SK-N-SH (cell line): ENCODE measurements around the gene HLA-DQA1.

Experiments
- NFIC ChIP-seq: IDR thresholded peaks from 2 replicates; pipeline ENCODE4 v1.4.0; 2012; ENCODE audit warnings: borderline replicate concordance
- YY1 ChIP-seq: IDR thresholded peaks from 2 replicates; pipeline ENCODE4 v1.4.0; 2012; ENCODE audit warnings: low read depth, mild to moderate bottlenecking
- TF ChIP-seq, protein P1 (sequence below): fragments of 200-600 bp; sonication (generic); IDR thresholded peaks from 2 replicates; pipeline ENCODE4 v1.6.1; 2017; ENCODE audit warnings: antibody characterized with exemption, mild to moderate bottlenecking, moderate library complexity
- TF ChIP-seq, protein P2 (sequence below): IDR thresholded peaks from 2 replicates; pipeline ENCODE4 v1.4.0; 2012; ENCODE audit warnings: low read depth, borderline replicate concordance

GRCh38 chr6:32627831-32628230, 9.4 kb upstream of the HLA-DQA1 start:
- TF ChIP-seq, protein P1, sequence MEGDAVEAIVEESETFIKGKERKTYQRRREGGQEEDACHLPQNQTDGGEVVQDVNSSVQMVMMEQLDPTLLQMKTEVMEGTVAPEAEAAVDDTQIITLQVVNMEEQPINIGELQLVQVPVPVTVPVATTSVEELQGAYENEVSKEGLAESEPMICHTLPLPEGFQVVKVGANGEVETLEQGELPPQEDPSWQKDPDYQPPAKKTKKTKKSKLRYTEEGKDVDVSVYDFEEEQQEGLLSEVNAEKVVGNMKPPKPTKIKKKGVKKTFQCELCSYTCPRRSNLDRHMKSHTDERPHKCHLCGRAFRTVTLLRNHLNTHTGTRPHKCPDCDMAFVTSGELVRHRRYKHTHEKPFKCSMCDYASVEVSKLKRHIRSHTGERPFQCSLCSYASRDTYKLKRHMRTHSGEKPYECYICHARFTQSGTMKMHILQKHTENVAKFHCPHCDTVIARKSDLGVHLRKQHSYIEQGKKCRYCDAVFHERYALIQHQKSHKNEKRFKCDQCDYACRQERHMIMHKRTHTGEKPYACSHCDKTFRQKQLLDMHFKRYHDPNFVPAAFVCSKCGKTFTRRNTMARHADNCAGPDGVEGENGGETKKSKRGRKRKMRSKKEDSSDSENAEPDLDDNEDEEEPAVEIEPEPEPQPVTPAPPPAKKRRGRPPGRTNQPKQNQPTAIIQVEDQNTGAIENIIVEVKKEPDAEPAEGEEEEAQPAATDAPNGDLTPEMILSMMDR, result no peak
- TF ChIP-seq NFIC (no peak), YY1 (no peak)
- TF ChIP-seq, protein P2, sequence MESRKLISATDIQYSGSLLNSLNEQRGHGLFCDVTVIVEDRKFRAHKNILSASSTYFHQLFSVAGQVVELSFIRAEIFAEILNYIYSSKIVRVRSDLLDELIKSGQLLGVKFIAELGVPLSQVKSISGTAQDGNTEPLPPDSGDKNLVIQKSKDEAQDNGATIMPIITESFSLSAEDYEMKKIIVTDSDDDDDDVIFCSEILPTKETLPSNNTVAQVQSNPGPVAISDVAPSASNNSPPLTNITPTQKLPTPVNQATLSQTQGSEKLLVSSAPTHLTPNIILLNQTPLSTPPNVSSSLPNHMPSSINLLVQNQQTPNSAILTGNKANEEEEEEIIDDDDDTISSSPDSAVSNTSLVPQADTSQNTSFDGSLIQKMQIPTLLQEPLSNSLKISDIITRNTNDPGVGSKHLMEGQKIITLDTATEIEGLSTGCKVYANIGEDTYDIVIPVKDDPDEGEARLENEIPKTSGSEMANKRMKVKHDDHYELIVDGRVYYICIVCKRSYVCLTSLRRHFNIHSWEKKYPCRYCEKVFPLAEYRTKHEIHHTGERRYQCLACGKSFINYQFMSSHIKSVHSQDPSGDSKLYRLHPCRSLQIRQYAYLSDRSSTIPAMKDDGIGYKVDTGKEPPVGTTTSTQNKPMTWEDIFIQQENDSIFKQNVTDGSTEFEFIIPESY, result no peak
